GM19023 (cell line): ENCODE results near the gene CYP2R1.
A peak's percentile ranks its signal among the peaks of the same experiment; 100 is the strongest.
"Not testable (repeated sequence)": the region's sequence is repeated elsewhere in the genome, so short reads cannot be mapped to it uniquely, and the experiment has no call there.

Source experiments
- ATAC-seq: cut with Tn5 transposase; IDR thresholded peaks from one replicate; pipeline ENCODE4 v1.9.1; 2021; ENCODE audit warnings: mild to moderate bottlenecking, moderate library complexity; ENCODE audit not compliant: unreplicated experiment

Gene CYP2R1

GRCh38 chr11:14894657-14895598 lies 2.9 kb upstream of the CYP2R1 start:
- no peak for ATAC-seq

GRCh38 chr11:14892577-14892976 lies 546 bp upstream of the CYP2R1 start:
- no peak for ATAC-seq

GRCh38 chr11:14891143-14892035 lies 642 bp downstream of the CYP2R1 start:
- peak; percentile 61 for ATAC-seq

- no peak for ATAC-seq
Measured at GRCh38 chr11:14886513-14886912, 5.5 kb downstream of the CYP2R1 start.

GRCh38 chr11:14884667-14885273 lies 7.3 kb downstream of the CYP2R1 start:
- no peak for ATAC-seq

GRCh38 chr11:14883683-14884082 lies 8.3 kb downstream of the CYP2R1 start:
- ATAC-seq = not testable (repeated sequence)

GRCh38 chr11:14882196-14882595 lies 9.8 kb downstream of the CYP2R1 start:
- no peak for ATAC-seq

GRCh38 chr11:14881576-14882193 lies 10.3 kb downstream of the CYP2R1 start:
- no peak for ATAC-seq

GRCh38 chr11:14875163-14875562 lies 16.9 kb downstream of the CYP2R1 start:
- ATAC-seq = no peak

GRCh38 chr11:14873632-14874031 lies 18.4 kb downstream of the CYP2R1 start:
- no peak for ATAC-seq

- no peak for ATAC-seq
Measured at GRCh38 chr11:14872032-14872431, 20.0 kb downstream of the CYP2R1 start.

GRCh38 chr11:14863775-14864174 lies 28.3 kb downstream of the CYP2R1 start:
- not testable (repeated sequence) for ATAC-seq

GRCh38 chr11:14861680-14862079 lies 30.4 kb downstream of the CYP2R1 start:
- no peak for ATAC-seq

GRCh38 chr11:14860511-14860910 lies 31.5 kb downstream of the CYP2R1 start:
- no peak for ATAC-seq

GRCh38 chr11:14858404-14858803 lies 33.6 kb downstream of the CYP2R1 start:
- ATAC-seq = no peak

- ATAC-seq = no peak
Measured at GRCh38 chr11:14857621-14858020, 34.4 kb downstream of the CYP2R1 start.

- no peak for ATAC-seq
Measured at GRCh38 chr11:14855890-14856289, 36.1 kb downstream of the CYP2R1 start.

GRCh38 chr11:14854057-14854456 lies 38.0 kb downstream of the CYP2R1 start:
- ATAC-seq = no peak

GRCh38 chr11:14852571-14853177 lies 39.4 kb downstream of the CYP2R1 start:
- ATAC-seq = no peak

GRCh38 chr11:14842002-14842401 lies 50.0 kb downstream of the CYP2R1 start:
- ATAC-seq = no peak
